Activated CD4-positive, alpha-beta T cell treated with anti-CD3 and anti-CD28 coated beads, Interleukin-2, amount 50 U/mL, for 48 hours (primary cell): ENCODE data around the gene PTS.
"Not testable (repeated sequence)": the region's sequence is repeated elsewhere in the genome, so short reads cannot be mapped to it uniquely, and the experiment has no call there.

Source experiments
- DNase-seq, 2 experiments: peaks; one replicate each; pipeline ENCODE4 v3.0.0-alpha.2; 2020

PTS gene

DNA sequence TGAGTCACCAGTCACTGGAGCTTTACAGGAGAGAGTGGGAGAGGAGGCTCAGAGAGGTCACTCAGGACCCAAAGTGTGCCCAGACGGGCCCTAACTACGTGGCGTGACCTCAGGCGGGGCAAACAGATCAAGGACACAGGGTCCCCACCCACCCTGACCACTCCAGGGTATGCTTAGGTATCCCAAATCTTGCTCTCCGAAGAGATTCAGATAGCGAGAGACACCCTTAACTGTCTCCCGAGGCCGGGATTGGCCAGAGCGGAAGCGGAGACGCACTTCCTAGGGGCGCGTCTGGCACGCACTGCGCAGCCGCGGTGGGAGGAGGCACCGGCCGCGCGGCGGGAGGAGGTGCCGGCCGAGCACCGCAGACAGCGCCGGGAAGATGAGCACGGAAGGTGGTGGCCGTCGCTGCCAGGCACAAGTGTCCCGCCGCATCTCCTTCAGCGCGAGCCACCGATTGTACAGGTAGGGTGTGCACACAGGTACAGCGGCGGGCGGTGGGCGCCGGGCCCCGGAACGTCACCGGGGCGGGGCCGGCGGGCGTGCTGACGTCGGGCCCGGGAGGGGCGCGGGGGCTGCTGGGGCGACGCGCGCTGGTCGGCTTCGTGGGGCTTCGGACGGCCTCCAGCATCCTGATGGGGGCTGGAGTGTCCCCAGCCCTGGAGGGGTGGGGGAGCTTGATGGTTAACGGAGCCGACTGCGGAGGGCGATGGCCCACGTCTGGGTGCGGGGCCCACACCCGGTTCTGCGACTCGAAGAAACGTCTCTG, at the start of gene PTS:
Gene PTS (plus strand): TSS at position 367 of the 769 bp plus-strand sequence. CDS start 16 bp downstream, at position 383.
- DNase-seq, result peak; percentile 79 to 84

DNA sequence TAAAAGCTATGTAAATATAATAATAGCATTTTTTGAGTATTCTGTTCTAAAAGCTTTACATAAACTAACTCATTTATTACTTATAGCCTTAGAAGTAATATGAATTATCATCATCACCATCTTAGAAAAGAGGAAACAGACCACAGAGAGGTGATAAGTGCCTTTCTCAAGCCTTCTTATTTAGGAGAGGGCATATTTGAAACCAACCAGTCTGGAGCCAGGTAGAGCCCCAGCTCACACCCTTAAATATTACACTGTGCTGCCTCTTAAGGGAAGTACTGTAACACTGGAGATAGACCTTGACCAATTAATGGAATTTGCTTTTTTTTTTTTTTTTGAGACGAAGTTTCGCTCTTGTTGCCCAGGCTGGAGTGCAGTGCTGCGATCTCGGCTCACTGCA, 48.6 kb upstream of the PTS start:
- no peak for DNase-seq

DNA sequence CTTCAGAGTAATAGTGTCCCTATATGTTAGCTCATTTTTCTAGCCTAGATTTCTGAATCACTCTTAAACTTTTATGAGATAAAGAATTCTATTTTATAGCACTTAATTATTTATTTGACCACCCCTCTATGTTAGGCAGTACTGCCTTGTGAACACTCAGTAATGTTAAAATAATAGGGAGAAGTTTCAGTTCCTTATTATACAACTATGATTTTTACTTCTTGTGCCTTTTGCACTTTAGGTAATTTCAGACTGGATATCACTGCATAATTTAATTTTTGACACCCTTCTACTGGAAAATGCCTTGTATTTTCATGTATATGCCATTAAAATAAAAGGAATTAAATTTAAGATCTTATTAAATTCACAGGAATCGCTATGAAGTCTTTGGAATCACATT, 47.8 kb upstream of the PTS start:
- DNase-seq, result no peak

DNA sequence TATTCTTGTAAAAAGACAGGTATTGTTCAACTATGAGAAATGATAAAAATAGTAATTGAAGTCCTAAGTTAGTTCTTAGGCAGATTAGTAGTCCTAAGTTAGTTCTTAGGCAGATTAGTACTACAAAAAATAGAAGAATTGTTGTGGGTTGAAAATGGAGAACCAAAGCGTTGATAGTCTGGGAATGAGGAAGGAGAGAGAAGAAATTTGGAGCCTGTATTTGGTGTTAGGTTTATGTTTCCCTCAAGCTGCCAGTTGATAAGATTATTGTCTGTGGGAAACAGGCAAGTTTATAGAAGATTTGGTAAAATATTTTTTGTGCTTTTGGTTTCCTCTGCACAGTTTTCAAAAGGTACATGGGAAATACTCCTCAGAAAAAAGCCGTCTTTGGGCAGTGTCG, 47.3 kb upstream of the PTS start:
- no peak for DNase-seq

DNA sequence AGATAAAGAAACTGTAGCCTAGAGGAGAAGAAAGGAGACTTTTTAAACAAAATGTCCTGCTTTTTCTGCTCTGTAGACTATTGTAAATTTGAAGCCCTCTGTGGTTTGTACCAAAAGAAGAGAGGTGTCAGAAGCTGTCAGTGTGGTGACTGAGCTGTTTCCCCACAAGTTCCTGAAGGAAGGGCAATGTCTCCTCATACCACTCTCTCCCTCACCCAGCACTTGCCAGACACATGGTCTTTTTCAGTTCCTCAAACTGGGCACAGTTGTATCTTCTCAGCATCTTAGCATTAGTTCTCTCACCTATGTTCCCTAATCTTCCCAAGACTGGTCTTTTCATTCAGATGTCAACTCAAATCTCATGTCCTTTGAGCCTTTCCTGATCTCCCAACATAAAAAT, 46.6 kb upstream of the PTS start:
- DNase-seq, result no peak

DNA sequence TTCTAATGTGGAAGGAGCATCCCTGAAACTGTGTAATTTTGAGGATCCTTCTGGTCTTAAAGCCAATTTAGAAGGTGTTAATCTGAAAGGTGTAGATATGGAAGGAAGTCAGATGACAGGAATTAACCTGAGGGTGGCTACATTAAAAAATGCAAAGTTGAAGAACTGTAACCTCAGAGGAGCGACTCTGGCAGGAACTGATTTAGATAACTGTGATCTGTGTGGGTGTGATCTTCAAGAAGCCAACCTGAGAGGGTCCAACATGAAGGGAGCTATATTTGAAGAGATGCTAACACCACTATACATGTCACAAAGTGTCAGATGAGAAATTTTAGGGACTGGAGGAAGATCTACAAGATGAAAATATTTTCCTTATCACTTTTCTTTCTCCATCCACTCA, 43.4 kb upstream of the PTS start:
- DNase-seq, result no peak

DNA sequence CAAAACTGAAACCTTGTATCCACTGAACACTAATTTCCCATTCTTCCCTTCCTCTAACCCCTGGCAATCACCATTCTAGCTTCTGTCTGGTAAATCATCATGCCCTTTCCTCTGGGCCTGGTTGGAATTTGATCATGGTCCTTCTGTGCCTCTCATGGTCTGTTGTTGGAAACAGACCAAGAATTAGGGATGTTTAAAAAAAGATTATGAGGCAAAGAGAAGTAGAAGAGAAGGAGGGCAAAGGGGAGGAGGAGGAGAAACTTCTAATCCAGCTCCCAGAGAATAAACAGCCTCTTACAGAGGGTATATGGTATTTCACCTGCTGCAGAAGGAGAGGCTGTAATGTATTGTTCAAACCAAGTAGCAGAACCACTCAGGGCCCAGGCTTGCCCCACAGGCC, 40.3 kb upstream of the PTS start:
- no peak for DNase-seq

DNA sequence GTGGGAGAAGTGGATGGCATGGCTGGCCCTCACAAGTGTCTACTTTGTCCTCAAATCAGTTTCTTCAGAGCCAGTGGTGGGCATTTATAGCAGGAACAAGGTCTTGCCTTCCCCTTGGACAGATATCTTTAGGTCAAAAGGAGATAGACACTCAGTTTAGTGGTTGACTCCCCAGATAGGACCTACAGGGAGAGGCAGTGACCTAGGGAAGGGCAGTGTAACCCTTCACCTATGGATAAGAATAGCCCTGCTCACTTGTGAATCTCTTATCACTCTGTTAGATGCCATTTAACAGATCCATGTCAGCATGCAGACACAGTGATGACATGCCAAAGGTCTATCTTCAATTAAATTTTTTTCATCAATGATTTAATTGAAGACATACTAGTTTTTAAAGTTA, 39.9 kb upstream of the PTS start:
- DNase-seq, result no peak

DNA sequence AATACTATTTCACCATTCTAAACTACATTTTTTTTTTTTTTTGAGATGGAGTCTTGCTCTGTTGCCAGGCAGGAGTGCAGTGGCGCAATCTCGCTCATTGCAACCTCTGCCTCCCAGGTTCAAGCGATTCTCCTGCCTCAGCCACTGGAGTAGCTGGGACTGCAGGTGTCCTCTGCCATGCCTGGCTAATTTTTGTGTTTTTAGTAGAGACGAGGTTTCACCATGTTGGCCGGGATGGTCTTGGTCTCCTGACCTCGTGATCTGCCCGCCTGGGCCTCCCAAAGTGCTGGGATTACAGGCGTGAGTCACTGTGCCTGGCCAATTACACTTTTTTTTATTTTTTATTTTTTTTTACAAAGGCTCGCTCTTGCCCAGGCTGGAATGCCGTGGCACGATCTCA, 31.1 kb upstream of the PTS start:
- not testable (repeated sequence) for DNase-seq

DNA sequence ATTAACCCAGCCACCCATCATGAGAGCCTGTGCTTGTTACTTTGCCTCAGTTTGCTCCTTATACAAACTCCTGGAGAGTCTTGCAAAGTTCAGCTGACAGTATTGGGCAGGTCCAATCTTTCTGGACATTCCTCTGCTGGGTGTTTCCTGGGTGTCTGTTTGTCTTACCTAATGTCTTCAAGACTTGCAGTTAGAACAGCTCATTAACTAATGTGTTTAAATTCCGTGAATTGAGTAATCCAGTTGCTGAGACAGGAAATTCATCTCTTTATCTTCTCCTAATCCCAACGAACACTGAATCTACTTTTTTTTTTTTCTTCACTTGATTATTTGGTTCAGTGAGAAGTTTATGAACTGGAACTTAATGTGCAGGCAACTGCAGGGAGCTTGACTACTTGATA, 30.3 kb upstream of the PTS start:
- DNase-seq, result no peak

DNA sequence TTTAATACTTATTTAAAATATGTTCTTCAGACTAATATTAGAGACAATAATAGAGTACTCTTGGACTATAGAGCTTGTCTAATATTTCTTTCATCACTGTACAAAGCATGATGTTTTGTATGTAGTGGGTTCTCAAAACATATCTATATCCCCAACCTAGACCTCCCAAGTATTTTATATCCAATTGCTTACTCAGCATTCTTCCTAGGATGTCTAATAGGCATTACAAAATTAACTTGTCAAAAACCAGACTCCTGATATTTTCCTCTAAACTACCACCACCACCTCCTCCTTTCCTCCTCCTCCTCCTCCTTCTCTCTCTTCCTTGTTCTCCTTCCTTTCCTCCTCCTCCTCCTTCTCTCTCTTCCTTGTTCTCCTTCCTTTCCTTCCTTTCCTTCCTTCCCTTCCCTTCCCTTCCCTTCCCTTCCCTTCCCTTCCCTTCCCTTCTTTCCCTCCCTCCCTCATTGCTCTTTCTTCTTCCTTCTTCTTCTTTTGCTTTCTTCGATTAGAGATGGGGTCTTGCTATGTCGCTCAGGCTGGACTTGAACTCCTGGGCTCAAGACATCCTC, 29.6 kb upstream of the PTS start:
- no peak for DNase-seq

DNA sequence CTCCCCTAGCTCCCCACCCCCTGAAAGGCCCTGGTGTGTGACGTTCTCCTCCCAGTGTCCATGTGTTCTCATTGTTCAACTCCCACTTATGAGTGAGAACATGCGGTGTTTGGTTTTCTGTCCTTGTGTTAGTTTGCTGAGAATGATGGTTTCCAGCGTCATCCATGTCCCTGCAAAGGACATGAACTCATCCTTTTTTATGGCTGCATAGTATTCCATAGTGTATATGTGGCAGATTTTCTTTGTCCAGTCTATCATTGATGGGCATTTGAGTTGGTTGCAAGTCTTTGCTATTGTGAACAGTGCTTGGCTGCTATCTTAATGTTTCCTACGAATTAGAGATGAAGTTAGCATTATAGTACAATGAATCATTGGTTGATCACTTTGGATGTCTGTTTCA, 27.1 kb upstream of the PTS start:
- DNase-seq, result not testable (repeated sequence)

DNA sequence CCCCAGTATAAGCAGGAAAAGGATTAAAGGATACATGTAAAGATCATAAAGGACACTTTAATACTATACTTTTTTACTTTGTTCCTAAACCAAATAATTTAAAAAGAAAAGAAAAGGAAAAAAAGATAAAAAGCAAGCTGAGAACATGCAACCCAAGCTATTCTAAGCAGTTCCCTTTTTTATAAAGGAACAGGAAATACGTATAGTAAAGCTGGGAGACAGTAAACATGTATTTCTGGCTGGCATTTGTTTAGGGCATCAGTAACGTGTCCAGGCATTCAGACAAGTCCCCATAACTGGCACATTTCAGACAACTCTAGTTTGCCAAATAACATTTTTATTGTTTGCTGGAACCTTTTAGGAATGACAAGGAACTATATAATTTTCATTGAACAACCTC, 26.0 kb upstream of the PTS start:
- no peak for DNase-seq

DNA sequence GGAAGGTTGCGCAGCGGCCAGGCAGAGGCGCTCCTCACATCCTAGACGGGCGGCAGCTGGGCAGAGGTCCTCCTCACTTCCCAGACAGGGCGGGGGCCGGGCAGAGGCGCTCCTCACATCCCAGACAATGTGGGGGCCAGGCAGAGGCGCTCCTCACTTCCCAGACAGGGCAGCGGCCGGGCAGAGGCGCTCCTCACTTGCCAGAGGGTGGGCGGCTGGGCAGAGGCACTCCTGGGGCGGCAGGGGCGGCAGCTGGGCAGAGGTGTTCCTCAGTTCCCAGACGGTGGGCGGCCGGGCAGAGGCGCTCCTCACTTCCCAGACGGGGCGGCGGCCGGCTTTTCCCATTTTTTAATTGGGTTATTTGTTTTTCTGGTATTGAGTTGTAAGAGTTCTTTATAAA, 20.2 kb upstream of the PTS start:
- DNase-seq, result no peak

DNA sequence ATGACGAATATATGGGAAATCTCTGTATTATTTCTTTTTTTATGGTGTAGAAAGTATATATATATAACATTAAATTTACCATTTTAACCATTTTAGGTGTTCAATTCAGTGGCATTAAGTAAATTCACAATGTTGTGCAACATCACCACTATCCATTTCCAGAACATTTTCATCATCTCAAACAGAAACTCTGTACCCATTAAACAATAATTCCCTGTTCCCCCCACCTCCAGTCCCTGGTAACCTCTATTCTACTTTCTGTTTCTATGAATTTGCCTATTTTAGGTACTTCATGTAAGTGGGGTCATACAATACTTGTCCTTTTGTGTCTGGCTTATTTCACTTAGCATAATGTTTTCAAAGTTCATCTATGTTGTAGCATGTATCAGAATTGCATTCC, 15.3 kb upstream of the PTS start:
- DNase-seq, result no peak

DNA sequence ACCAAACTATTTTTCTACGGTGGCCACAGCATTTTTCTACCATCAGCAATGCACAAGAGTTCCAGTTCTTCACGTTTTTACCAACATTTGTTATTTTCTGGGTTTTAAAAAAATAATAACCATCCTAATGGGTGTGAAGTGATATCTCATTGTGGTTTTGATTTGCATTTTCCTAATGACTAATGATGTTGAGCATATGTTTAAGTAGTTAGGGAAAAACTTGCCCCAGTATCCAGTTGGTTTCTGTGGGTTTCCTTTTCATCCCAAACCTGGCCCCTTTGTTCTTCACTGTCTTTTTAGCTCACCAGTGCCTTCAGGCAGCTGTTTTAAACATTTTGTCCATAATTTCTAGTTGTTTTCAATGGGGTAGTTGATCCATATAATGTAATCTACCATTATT, 14.7 kb upstream of the PTS start:
- DNase-seq, result no peak

DNA sequence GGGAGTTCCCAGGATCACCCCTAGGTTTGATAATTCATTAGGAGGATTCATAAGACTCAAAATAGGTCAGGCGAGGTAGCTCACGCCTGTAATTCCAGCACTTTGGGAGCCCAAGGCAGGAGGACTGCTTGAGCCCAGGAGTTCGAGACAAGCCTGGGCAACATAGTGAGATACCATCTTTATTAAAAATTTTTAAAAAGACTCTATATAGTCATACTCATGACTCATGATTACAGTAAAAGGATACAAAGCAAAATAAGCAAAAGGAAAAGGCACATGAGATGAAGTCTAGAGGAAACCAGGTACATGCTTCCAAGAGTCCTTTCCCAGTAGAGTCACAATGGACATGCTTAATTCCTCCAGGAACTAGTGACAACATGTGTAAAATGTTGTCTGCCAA, 13.9 kb upstream of the PTS start:
- DNase-seq, result no peak

DNA sequence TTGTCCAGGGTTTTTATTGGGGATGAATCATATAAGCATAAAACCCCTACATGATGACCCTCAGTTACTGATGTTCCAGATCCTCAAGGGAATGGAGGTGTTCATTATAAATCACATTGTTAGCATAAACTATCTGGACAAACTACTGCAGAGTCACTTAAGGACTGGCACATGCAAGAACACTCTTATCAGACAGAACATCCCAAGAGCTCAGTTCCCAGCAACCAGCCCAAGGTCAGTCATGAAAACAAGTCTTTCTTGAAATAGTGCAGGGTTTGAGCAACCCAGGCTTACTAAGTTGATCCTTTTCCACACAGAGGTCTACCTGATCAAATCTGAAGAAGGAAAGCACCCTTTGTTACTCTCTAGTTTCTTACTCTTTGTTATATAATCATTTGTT, 13.5 kb upstream of the PTS start:
- DNase-seq, result no peak

DNA sequence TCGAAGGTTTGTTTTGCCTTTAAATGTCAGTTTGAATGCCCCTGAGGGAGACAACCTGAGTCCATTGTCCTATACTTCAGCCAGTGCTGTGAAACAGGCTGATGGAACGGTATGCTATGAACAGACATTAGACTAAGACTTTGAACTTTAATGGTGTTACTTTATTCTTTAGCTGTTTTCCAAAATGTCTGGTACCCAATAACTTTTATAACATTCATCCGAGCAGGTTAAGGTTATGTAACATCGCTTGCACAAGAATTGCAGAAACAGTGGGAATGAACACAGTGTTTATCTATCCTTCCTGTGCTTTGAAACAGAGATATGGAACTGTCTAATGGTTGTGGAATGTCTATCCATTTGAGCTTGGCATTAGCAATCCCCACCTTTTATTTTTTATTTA, 12.5 kb upstream of the PTS start:
- no peak for DNase-seq

DNA sequence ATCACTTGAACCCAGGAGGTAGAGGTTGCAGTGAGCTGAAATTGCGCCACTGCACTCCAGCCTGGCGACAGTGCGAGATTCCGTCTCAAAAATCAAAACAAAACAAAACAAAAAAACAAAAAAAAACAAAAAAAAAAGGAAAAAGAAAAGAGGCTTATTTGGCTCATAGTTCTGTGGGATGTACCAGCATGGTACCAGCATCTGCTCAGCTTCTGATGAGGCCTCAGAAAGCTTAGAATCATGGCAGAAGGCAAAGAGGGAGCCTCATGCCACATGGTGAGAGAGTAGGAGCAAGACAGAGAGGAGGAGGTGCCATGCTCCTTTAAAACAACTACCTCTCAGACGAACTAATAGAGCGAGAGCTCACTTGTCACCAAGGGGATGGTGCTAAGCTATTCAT, 10.6 kb upstream of the PTS start:
- DNase-seq, result no peak

DNA sequence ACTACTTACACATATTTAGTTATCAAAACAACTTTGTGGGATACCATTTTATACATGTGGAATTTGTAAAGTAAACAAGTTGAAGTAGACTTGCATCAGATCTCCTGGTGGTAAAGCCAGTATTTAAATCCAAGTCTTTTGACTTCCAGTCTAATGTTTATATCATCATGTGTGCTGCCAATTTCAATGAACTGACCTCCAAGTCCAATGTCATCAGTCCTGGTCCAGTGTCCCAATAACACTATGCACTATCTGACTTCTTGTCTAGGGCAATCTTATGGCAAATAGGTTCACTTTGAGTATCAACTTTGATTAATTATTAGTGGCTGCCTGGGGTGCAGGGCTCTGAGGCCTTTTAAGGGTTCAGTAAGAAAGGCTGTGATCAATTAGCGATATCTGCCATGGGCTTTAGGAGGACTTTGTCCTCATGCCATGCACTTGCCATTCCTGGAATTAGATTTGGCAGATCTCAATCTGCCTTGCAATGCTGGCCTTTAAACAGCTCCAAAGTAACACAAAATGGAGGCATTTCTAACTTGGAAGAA, 9.6 kb upstream of the PTS start:
- no peak for DNase-seq

DNA sequence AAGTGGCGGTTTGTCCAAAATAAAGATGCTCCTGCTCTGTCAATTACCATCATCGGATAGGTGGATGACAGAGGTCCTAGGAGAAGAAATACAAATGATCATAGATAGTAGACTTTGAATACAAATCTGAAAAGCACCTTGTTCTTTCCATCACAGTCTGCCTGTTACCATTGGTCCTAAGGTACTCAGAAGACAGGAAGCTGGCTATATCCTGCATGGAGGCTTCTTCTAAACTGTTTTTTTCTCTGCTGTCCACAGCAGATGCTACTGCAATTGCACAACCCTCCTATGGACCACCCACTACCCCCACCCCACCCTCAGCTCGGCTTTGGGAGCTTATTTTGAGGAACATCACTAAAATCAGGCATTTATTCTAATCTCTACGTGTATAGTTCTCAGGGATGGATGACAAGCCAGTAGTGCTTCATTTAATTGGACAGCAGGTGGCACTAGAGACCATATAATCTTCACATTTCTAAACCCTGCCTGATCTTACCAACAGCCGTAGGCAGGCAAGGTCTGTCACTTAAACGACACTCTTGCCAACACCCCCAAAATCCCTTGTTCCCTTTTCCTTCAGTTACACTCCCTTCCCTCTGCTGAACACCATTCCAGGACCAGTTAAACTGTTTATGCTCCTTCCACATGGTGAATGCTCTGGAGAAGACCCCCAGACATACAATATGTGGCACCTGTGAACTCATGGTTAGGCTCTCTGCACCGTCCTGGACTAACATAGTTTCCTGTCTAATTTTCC, 6.6 kb upstream of the PTS start:
- peak in 1 of 2 experiments; percentile 24 for DNase-seq

DNA sequence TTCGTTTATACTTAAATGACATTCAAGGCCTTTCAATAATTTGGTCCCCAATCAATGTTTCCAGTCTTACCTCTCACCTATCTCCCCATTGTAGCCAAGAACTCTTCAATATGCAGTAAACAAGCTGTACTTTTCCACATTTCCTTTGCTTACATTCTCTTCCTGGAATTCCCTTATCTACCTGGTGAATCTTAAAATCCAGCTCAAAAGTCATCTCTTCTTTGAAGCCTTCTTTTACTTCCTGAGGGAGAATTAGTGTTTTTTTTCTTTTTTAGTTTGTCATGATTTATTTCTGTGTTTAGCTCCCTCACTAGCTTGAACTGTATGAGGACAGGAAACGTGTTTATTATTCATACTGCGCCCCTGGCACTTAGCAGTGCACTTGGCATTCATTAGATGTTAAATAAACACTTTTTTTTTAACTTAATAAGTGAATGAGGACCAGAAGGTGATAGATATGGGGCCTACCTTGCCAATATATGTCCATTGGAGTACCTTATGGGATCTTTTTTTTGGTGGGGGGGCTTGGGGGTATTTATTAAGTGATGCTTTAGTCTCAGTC, 4.9 kb upstream of the PTS start:
- no peak for DNase-seq

DNA sequence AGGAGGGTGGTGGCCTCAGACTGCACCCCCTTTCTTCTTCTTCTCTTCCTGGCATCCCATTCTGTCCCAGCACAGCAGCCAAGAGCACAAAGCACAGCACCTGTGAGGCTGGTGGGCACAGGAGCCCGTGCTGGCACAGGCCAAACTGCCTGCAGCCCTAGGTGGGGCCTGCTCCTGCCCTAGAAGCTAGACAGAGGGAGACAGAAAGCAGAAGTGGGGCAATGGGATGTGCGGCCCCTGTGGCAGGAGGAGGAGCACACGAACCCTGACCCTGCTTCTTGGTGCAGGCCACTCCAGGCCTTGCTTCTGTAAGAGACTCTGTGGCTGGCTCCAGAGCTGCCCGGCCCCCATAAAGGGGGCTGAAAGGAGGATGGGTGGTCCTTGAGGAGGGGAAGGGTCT, 3.9 kb upstream of the PTS start:
- no peak for DNase-seq
